ENCODE results near the gene MAPK7. TPM values are rescaled to one million over a fixed set of nuclear protein-coding genes. Genes with fewer than 3 reads are reported as not detected.

MAPK7 gene
- total and polyA plus RNA-seq, 2 of the 8 experiments (the other 6 are each of a cell fraction or from before 2014, with no cell fraction given): 15.2 to 28.1 TPM

DNA sequence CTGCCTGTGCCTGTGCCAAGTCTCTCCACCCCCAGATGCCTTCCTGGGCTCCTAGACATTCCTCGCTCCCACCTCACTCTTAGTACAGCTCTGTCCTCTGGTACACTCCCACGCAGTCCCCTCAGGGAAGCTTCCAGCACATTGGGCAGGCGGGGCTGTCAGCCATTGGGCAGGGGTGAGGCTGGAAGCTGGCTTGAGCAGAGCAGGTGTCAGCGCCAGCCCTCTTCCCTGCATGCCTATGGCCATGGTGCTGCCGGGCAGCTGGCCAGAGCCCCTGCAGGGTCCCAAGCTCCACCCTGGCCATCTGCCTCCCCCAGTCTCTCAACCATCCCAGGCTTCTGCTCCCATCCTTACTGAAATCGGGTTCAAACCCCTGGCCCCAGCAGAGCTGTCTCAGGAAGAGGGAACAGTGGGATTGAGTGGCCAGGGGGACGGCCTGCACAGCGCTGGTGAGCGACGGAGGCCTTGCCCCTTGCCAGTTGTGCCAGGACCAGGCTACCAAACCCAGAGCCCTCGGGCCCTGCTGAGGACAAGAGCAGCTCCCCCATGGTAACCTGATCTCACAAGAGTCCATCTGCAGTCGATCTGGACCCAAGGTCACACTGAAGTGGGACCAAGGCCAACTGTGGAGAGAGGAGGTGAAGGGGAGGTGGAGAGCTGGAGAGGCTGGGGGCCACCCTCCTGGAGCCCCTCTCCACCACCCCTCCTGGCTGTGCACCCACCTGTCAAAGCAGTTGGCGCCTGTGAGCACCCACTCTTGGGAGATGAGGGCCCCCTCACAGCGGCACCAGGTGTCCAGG lies 13.4 kb upstream of the MAPK7 start:
- Histone ChIP-seq H3K9ac (replicated peaks in 1 of 4; ENCODE audit: extremely low read depth in 1 of 4, low read depth in 3 of 4, low read length in 3 of 4) (no peak overlapping the region), H3K27me3 (replicated peaks in 1 of 4; ENCODE audit: control insufficient read depth in 3 of 4, extremely low read depth in 1 of 4, insufficient read depth in 3 of 4, low read length in 3 of 4) (no peaks in the 10 kb centered on the region; a peak in 1 of 7 replicates)
- POLR2A ChIA-PET (ENCODE audit: partially characterized antibody): interaction anchor here (0.7 to 6.2 kb wide), 8 partner anchors 11 to 102 kb away, joined by 3 to 32 read pairs (median 4); partner anchors contain the start of genes MAPK7 and MFAP4
- TF ChIP-seq RFX5 (IDR thresholded peaks at IDR 0.05; ENCODE audit: borderline replicate concordance, low read depth, low read length) (no peak), YY1 (IDR thresholded peaks at IDR 0.05; ENCODE audit: low read depth, low read length) (no peak), FOSL1 (IDR thresholded peaks at IDR 0.05; ENCODE audit: insufficient read depth, low read depth, low read length) (no peak), ASH2L (IDR thresholded peaks at IDR 0.05; ENCODE audit: low read length) (no peak), MAFK (IDR thresholded peaks at IDR 0.05; ENCODE audit: low read depth, low read length) (no peak), EGR1 (IDR thresholded peaks at IDR 0.05; ENCODE audit: borderline replicate concordance, low read depth, low read length) (no peak), TCF12 (IDR thresholded peaks at IDR 0.05; ENCODE audit: low read depth, low read length) (no peak), KDM5A (IDR thresholded peaks at IDR 0.05; ENCODE audit: low read length) (no peak)
- TF ChIP-seq, protein P1, sequence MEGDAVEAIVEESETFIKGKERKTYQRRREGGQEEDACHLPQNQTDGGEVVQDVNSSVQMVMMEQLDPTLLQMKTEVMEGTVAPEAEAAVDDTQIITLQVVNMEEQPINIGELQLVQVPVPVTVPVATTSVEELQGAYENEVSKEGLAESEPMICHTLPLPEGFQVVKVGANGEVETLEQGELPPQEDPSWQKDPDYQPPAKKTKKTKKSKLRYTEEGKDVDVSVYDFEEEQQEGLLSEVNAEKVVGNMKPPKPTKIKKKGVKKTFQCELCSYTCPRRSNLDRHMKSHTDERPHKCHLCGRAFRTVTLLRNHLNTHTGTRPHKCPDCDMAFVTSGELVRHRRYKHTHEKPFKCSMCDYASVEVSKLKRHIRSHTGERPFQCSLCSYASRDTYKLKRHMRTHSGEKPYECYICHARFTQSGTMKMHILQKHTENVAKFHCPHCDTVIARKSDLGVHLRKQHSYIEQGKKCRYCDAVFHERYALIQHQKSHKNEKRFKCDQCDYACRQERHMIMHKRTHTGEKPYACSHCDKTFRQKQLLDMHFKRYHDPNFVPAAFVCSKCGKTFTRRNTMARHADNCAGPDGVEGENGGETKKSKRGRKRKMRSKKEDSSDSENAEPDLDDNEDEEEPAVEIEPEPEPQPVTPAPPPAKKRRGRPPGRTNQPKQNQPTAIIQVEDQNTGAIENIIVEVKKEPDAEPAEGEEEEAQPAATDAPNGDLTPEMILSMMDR (IDR thresholded peaks at IDR 0.05; ENCODE audit: control extremely low read depth in 1 of 3, insufficient read depth in 1 of 3, low read depth in 1 of 3, low read length in 3 of 3): no peak

More for the DNA sequence above, 13.4 kb upstream of the MAPK7 start:
- no peak overlapping the region for H3K23ac ChIP-seq (ENCODE audit: insufficient read length)
- CTCF ChIA-PET (ENCODE audit: partially characterized antibody): interaction anchor here (0.6 to 6.7 kb wide), 22 partner anchors 9 to 401 kb away, joined by 3 to 66 read pairs (median 6); partner anchors contain the start of genes MAPK7 and MFAP4
- H3K27ac ChIP-seq (ENCODE audit: low read depth, low read length): no peak overlapping the region
- H3K56ac ChIP-seq (replicated peaks; ENCODE audit: insufficient read length, low read depth, low read length): no peak overlapping the region
- no peak overlapping the region for H3K4me2 ChIP-seq (ENCODE audit: insufficient read depth in 1 of 2, low read depth in 2 of 2, low read length in 2 of 2)
- H2BK15ac ChIP-seq (ENCODE audit: low read length): 0 out of 2 replicates have a peak overlapping the region, but pooled peaks have one; percentile 72
- no peaks in the 10 kb centered on the region for H4K20me1 ChIP-seq (replicated peaks in 1 of 2; ENCODE audit: control insufficient read depth in 1 of 2, insufficient read depth in 2 of 2, low read length in 2 of 2)
- H3K4ac ChIP-seq (replicated peaks; ENCODE audit: insufficient read length, low read depth, low read length): no peak overlapping the region
- no peak overlapping the region for H3K18ac ChIP-seq (ENCODE audit: extremely low read depth, low read length)
- WGBS, 2 experiments (ENCODE audit: extremely low coverage in 1 of 2, insufficient coverage in 1 of 2, insufficient read length in 1 of 2, insufficient replicate concordance in 2 of 2, low coverage in 1 of 2, low lambda C conversion rate in 2 of 2, missing lambda C conversion rate in 1 of 2): 86% methylated on average over 14 of the region's 14 CpGs; no CpG with 5 or more reads in 1 of the 2 experiments
- H2BK5ac ChIP-seq (ENCODE audit: low read depth, low read length): no peak overlapping the region
- no peak overlapping the region for H2BK12ac ChIP-seq (ENCODE audit: low read depth, low read length)
- H2AFZ ChIP-seq (ENCODE audit: low read length): no peak overlapping the region
- no peaks in the 10 kb centered on the region for H3K79me2 ChIP-seq (ENCODE audit: control insufficient read depth in 1 of 2, insufficient read depth in 2 of 2, low read length in 2 of 2)
- H4K8ac ChIP-seq (ENCODE audit: extremely low read depth, insufficient read depth, low read length): peak overlapping the region; percentile 60; the same call in 1 of the 2 replicates
- H3K4me3 ChIP-seq (ENCODE audit: extremely low read depth in 1 of 4, insufficient read depth in 2 of 4, low read depth in 3 of 4, low read length in 4 of 4): no peak overlapping the region
- no peak overlapping the region for H2AK5ac ChIP-seq (ENCODE audit: low read depth, low read length)
- no peaks in the 10 kb centered on the region for H3K36me3 ChIP-seq (ENCODE audit: control insufficient read depth in 2 of 4, insufficient read depth in 4 of 4, low read length in 3 of 4)
- H4K5ac ChIP-seq (ENCODE audit: insufficient read length, low read depth, low read length): no peak overlapping the region
- FAIRE-seq: no peak
- no peak overlapping the region for H3K14ac ChIP-seq (ENCODE audit: insufficient read length)
- no peak overlapping the region for H2BK20ac ChIP-seq (ENCODE audit: low read length)
- no peak overlapping the region for H2BK120ac ChIP-seq (replicated peaks; ENCODE audit: low read depth, low read length)
- no peaks in the 10 kb centered on the region for H3K9me3 ChIP-seq (ENCODE audit: insufficient read depth in 2 of 2, low read depth in 1 of 2, low read length in 1 of 2)
- peaks cover 6% of the 10 kb centered on the region; the same call in 1 of the 2 replicates for H3K23me2 ChIP-seq (ENCODE audit: low read depth, low read length)
- no peaks in the 10 kb centered on the region for H3K79me1 ChIP-seq (ENCODE audit: low read depth, low read length)
- peaks cover 0 to 9% (median 3%) of the 10 kb centered on the region in 4 experiments; a peak in 4 of 7 replicates for H3K4me1 ChIP-seq (replicated peaks in 1 of 4; ENCODE audit: control insufficient read depth in 3 of 4, insufficient read depth in 4 of 4, low read length in 3 of 4)
- DNase-seq (ENCODE audit: low read depth in 1 of 2, low spot score in 2 of 2): no peak
- no peak overlapping the region for H4K91ac ChIP-seq (replicated peaks; ENCODE audit: insufficient read length, low read length)

Measured in H1 (cell line).